GDM1 (cell line): Measurements from ENCODE around the gene TMEM187.

Experiments used
- DNase-seq: peaks from one replicate; lab custom pipeline; 2025; lab: John Stamatoyannopoulos, UW

Gene TMEM187

GRCh38 chrX:153954558-153955227, 17.9 kb upstream of the TMEM187 start:
- DNase-seq = no peak

- DNase-seq = no peak
These were observed 17.3 kb upstream of the TMEM187 start for GRCh38 chrX:153955228-153955732.

- DNase-seq = no peak
These were observed 16.3 kb upstream of the TMEM187 start for GRCh38 chrX:153956044-153956907.

GRCh38 chrX:153957224-153957623, 15.3 kb upstream of the TMEM187 start:
- DNase-seq = no peak

- no peak for DNase-seq
These were observed 13.9 kb upstream of the TMEM187 start for GRCh38 chrX:153958605-153959004.

GRCh38 chrX:153959649-153960048, 12.9 kb upstream of the TMEM187 start:
- DNase-seq = no peak

- no peak for DNase-seq
These were observed 12.5 kb upstream of the TMEM187 start for GRCh38 chrX:153960077-153960476.

GRCh38 chrX:153960786-153961185, 11.8 kb upstream of the TMEM187 start:
- DNase-seq = no peak

- no peak for DNase-seq
These were observed 11.3 kb upstream of the TMEM187 start for GRCh38 chrX:153961292-153961691.

GRCh38 chrX:153963546-153963945, 9.0 kb upstream of the TMEM187 start:
- no peak for DNase-seq

GRCh38 chrX:153964105-153964504, 8.4 kb upstream of the TMEM187 start:
- DNase-seq = no peak

- no peak for DNase-seq
These were observed 7.1 kb upstream of the TMEM187 start for GRCh38 chrX:153965406-153965805.

- DNase-seq = no peak
These were observed 6.3 kb upstream of the TMEM187 start for GRCh38 chrX:153966283-153966688.

- DNase-seq = no peak
These were observed 5.6 kb upstream of the TMEM187 start for GRCh38 chrX:153966841-153967535.

GRCh38 chrX:153967536-153968224, 4.9 kb upstream of the TMEM187 start:
- DNase-seq = no peak

GRCh38 chrX:153968255-153968654, 4.3 kb upstream of the TMEM187 start:
- DNase-seq = no peak

GRCh38 chrX:153968754-153969124, 3.8 kb upstream of the TMEM187 start:
- no peak for DNase-seq

- no peak for DNase-seq
These were observed 3.2 kb upstream of the TMEM187 start for GRCh38 chrX:153969125-153969903.

GRCh38 chrX:153969904-153970356, 2.6 kb upstream of the TMEM187 start:
- no peak for DNase-seq

GRCh38 chrX:153970357-153971123, 2.0 kb upstream of the TMEM187 start:
- no peak for DNase-seq

- DNase-seq = peak; percentile 68
These were observed 1.5 kb upstream of the TMEM187 start for GRCh38 chrX:153971124-153971449.
